Measurements from ENCODE around the gene TRIP13.
A peak's percentile ranks its signal among the peaks of the same experiment; 100 is the strongest.

The TRIP13 gene

DNA sequence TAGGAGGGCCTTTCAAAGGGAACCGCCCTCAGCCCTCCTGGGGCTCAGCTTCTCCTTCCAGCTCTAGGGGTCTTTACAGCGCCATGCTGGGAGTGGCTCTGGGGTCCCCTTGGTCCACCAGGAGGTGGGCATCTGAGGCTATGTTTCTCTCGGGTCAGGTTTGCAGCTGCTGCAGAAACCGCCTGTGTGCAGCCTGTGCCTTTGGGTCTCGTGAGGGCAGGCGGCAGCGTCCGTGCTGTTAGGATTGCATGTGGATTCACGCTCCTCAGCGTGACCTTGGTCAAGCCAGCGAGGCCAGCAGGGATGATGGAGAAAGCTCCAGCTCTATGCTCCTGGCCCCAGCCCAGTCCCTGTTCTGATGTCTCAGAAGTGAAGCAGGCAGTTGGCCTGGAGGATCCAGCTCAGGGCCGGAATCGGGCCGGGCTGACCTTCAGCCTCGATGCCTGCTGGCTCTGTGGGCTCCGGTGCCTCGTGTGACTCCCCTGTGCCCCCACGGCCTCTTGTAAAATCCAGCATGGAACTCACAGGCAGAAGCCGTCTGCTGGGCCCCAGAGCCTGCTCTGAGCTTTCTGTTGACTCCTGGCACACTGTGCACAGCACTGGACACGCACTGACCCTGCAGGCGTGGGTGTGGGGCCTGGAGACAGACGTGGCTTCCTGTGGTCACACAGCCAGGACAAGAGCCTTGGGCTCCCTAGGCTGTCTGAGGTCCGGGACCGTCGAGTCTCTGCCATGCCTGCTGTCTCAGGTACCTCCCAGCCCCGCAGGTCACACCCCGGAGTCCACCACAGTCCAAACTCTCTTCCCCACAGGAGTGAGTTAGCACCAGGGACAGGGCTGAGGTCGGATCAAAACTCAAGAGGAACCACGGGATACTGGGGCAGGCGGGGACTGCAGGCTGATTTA, 54.3 kb downstream of the TRIP13 start:
- no peak for DNase-seq (ENCODE audit: low spot score)
- Mint-ChIP-seq H3K9me3 (peaks cover 4% of the 10 kb centered on the region), H3K27me3 (ENCODE audit: low read depth) (peaks cover 42% of the 10 kb centered on the region), H3K4me1 (ENCODE audit: low read depth) (peaks cover 31% of the 10 kb centered on the region), H3K27ac (no peak overlapping the region), H3K4me3 (no peak overlapping the region), H3K36me3 (ENCODE audit: low read depth) (peaks cover 4% of the 10 kb centered on the region)

- Mint-ChIP-seq H3K27me3 (ENCODE audit: low read depth) (peaks cover 38% of the 10 kb centered on the region), H3K36me3 (ENCODE audit: low read depth) (peaks cover 4% of the 10 kb centered on the region), H3K4me3 (no peak overlapping the region), H3K27ac (no peak overlapping the region), H3K4me1 (ENCODE audit: low read depth) (peaks cover 28% of the 10 kb centered on the region), H3K9me3 (peaks cover 4% of the 10 kb centered on the region)
- no peak for DNase-seq (ENCODE audit: low spot score)
These were observed 55.2 kb downstream of the TRIP13 start for GRCh38 chr5:947626-948471.

- Mint-ChIP-seq H3K27ac (no peak overlapping the region), H3K4me3 (no peak overlapping the region), H3K4me1 (ENCODE audit: low read depth) (peaks cover 25% of the 10 kb centered on the region), H3K36me3 (ENCODE audit: low read depth) (peaks cover 4% of the 10 kb centered on the region), H3K27me3 (ENCODE audit: low read depth) (peaks cover 33% of the 10 kb centered on the region), H3K9me3 (peaks cover 4% of the 10 kb centered on the region)
- DNase-seq (ENCODE audit: low spot score): no peak
These were observed 56.0 kb downstream of the TRIP13 start for GRCh38 chr5:948472-949274.

- no peak overlapping the region for H3K4me3 Mint-ChIP-seq
- peaks cover 4% of the 10 kb centered on the region for H3K36me3 Mint-ChIP-seq (ENCODE audit: low read depth)
- peaks cover 29% of the 10 kb centered on the region for H3K27me3 Mint-ChIP-seq (ENCODE audit: low read depth)
- H3K9me3 Mint-ChIP-seq: peaks cover 4% of the 10 kb centered on the region
- no peak for DNase-seq (ENCODE audit: low spot score)
- H3K4me1 Mint-ChIP-seq (ENCODE audit: low read depth): peaks cover 22% of the 10 kb centered on the region
- H3K27ac Mint-ChIP-seq: no peak overlapping the region
These were observed 56.5 kb downstream of the TRIP13 start for GRCh38 chr5:949275-949543.

- peaks cover 16% of the 10 kb centered on the region for H3K4me1 Mint-ChIP-seq (ENCODE audit: low read depth)
- peaks cover 4% of the 10 kb centered on the region for H3K9me3 Mint-ChIP-seq
- no peak for DNase-seq (ENCODE audit: low spot score)
- H3K36me3 Mint-ChIP-seq (ENCODE audit: low read depth): peaks cover 4% of the 10 kb centered on the region
- H3K27ac Mint-ChIP-seq: no peak overlapping the region
- H3K4me3 Mint-ChIP-seq: no peak overlapping the region
- peaks cover 21% of the 10 kb centered on the region for H3K27me3 Mint-ChIP-seq (ENCODE audit: low read depth)
These were observed 57.3 kb downstream of the TRIP13 start for GRCh38 chr5:949815-950560.

DNA sequence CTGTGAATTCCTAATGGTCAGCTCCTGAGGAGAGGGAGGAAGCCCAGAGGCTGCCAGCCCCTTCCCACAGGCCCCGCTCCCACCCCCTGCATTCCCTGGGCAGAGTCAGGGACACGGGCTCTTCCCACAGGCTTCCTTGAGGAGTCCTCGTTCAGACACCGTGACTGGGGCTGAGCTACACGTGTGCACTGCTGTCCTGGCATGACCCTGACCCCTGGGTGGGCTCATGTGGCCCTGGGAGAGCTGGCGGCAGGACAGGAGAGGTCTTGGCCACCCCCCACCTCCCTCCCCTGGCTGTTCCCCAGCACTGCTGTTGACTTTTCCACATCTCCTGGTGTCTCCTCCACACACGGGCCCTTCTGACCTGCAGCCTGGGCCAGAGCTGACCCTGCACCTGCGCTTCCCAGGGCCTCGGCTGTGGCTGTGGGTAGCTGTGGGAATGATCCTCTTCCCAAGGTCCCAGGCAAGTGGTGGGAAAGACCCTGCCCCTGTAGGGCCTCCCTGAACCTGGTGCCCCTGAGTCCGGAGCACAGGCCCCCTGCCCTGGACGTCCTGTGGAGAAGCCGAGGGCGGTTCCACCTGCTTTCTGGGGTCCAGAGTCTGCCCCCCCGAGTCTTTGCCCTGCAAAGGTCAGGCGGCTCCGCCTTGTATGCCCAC, 59.4 kb downstream of the TRIP13 start:
- H3K9me3 Mint-ChIP-seq: peaks cover 4% of the 10 kb centered on the region
- no peak for DNase-seq (ENCODE audit: low spot score)
- no peak overlapping the region for H3K27ac Mint-ChIP-seq
- H3K4me3 Mint-ChIP-seq: no peak overlapping the region
- peaks cover 16% of the 10 kb centered on the region for H3K27me3 Mint-ChIP-seq (ENCODE audit: low read depth)
- H3K36me3 Mint-ChIP-seq (ENCODE audit: low read depth): peaks cover 4% of the 10 kb centered on the region
- peaks cover 24% of the 10 kb centered on the region for H3K4me1 Mint-ChIP-seq (ENCODE audit: low read depth)

- H3K9me3 Mint-ChIP-seq: peaks cover 4% of the 10 kb centered on the region
These were observed 60.0 kb downstream of the TRIP13 start for GRCh38 chr5:952597-953271.

GRCh38 chr5:953535-954449, 61.1 kb downstream of the TRIP13 start:
- Mint-ChIP-seq H3K27me3 (ENCODE audit: low read depth) (peaks cover 14% of the 10 kb centered on the region), H3K4me3 (no peak overlapping the region), H3K27ac (no peak overlapping the region), H3K36me3 (ENCODE audit: low read depth) (peaks cover 4% of the 10 kb centered on the region), H3K9me3 (peaks cover 4% of the 10 kb centered on the region), H3K4me1 (ENCODE audit: low read depth) (peaks cover 30% of the 10 kb centered on the region)
- no peak for DNase-seq (ENCODE audit: low spot score)

More at GRCh38 chr5:952597-953271, 60.0 kb downstream of the TRIP13 start:
- no peak for DNase-seq (ENCODE audit: low spot score)
- Mint-ChIP-seq H3K27ac (no peak overlapping the region), H3K4me3 (no peak overlapping the region), H3K36me3 (ENCODE audit: low read depth) (peaks cover 4% of the 10 kb centered on the region), H3K27me3 (ENCODE audit: low read depth) (peaks cover 14% of the 10 kb centered on the region), H3K4me1 (ENCODE audit: low read depth) (peaks cover 30% of the 10 kb centered on the region)

- H3K36me3 Mint-ChIP-seq (ENCODE audit: low read depth): peaks cover 3% of the 10 kb centered on the region
- H3K4me1 Mint-ChIP-seq (ENCODE audit: low read depth): peaks cover 41% of the 10 kb centered on the region
- no peak for DNase-seq (ENCODE audit: low spot score)
- H3K4me3 Mint-ChIP-seq: no peak overlapping the region
- no peaks in the 10 kb centered on the region for H3K9me3 Mint-ChIP-seq
- H3K27ac Mint-ChIP-seq: no peak overlapping the region
- peaks cover 11% of the 10 kb centered on the region for H3K27me3 Mint-ChIP-seq (ENCODE audit: low read depth)
These were observed 63.4 kb downstream of the TRIP13 start for GRCh38 chr5:955886-956761.

- peak overlapping the region; percentile 65 for H3K27ac Mint-ChIP-seq
- H3K4me3 Mint-ChIP-seq: peak overlapping the region; percentile 50
- no peaks in the 10 kb centered on the region for H3K9me3 Mint-ChIP-seq
- H3K36me3 Mint-ChIP-seq (ENCODE audit: low read depth): peaks cover 3% of the 10 kb centered on the region
- H3K4me1 Mint-ChIP-seq (ENCODE audit: low read depth): peaks cover 44% of the 10 kb centered on the region
- peak; percentile 68 for DNase-seq (ENCODE audit: low spot score)
- peaks cover 9% of the 10 kb centered on the region for H3K27me3 Mint-ChIP-seq (ENCODE audit: low read depth)
These were observed 64.5 kb downstream of the TRIP13 start for GRCh38 chr5:956941-957747.

All from T-helper 2 cell treated with Interferon-gamma antibody and Interleukin-4, amounts not matched to agents 5 μg/mL and 100 μg/mL, for 36 hours (primary cell).